ENCODE data around the gene AGK.

DNA sequence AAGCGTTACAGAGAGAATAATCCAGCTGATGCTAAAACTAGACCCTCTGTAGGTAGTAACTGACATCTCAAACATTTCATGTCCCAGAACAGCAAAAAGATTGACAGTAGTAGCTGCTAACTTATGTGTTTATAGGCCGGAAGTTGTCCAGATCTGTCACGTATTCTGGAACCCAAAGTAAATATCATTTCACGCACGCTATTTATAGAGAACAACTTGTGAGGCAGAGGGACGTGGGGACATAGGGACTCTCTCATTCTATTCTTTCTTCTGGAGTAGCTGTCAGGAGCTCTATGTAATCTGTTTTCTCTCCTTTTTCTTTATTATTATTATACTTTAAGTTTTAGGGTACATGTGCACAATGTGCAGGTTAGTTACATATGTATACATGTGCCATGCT lies 22.3 kb downstream of the AGK start:
- TF ChIP-seq, protein P1, sequence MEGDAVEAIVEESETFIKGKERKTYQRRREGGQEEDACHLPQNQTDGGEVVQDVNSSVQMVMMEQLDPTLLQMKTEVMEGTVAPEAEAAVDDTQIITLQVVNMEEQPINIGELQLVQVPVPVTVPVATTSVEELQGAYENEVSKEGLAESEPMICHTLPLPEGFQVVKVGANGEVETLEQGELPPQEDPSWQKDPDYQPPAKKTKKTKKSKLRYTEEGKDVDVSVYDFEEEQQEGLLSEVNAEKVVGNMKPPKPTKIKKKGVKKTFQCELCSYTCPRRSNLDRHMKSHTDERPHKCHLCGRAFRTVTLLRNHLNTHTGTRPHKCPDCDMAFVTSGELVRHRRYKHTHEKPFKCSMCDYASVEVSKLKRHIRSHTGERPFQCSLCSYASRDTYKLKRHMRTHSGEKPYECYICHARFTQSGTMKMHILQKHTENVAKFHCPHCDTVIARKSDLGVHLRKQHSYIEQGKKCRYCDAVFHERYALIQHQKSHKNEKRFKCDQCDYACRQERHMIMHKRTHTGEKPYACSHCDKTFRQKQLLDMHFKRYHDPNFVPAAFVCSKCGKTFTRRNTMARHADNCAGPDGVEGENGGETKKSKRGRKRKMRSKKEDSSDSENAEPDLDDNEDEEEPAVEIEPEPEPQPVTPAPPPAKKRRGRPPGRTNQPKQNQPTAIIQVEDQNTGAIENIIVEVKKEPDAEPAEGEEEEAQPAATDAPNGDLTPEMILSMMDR (conservative IDR thresholded peaks at IDR 0.05; ENCODE audit: low read depth, low read length), result no peak
- TF ChIP-seq EZH2 (IDR thresholded peaks at IDR 0.05; ENCODE audit: low read length, unreplicated experiment) (no peak), EZH2phosphoT487 (IDR thresholded peaks at IDR 0.05; ENCODE audit: borderline replicate concordance, low read length) (no peak)
